ENCODE measurements around the gene ACTA2. TPM values are rescaled to one million over a fixed set of nuclear protein-coding genes. Genes with fewer than 3 reads are reported as not detected.

Gene ACTA2
- total and polyA plus RNA-seq, 2 donors (not counting 1 experiment from before 2014, with no cell fraction given), result 1.8 to 3.7 TPM

- CTCF ChIA-PET, result interaction anchor here (0.6 to 2.9 kb wide), 5 partner anchors 36 to 97 kb away, joined by 4 to 12 read pairs (median 5); no protein-coding TSS in a partner anchor
Observed at GRCh38 chr10:88994019-88994418, 41.4 kb upstream of the ACTA2 start.

More at GRCh38 chr10:88994019-88994418, 41.4 kb upstream of the ACTA2 start:
- Histone ChIP-seq H4K20me1 (ENCODE audit: control insufficient read depth, insufficient read depth, low read length, poor library complexity, severe bottlenecking) (no peaks in the 10 kb centered on the region), H3K4me3 (ENCODE audit: control extremely low read depth in 1 of 5, extremely low read depth in 1 of 5, insufficient read depth in 1 of 5, low read depth in 2 of 5, low read length in 4 of 5) (no peak overlapping the region), H3K4me1 (ENCODE audit: control insufficient read depth in 2 of 2, insufficient read depth in 2 of 2, low read length in 2 of 2) (peaks cover 24 to 38% of the 10 kb centered on the region in 2 donors), H3K27me3 (replicated peaks in 1 of 4; ENCODE audit: control extremely low read depth in 1 of 4, control insufficient read depth in 3 of 4, insufficient read depth in 4 of 4, low read length in 3 of 4) (no peaks in the 10 kb centered on the region), H3K36me3 (replicated peaks in 1 of 2; ENCODE audit: control extremely low read depth in 1 of 2, control insufficient read depth in 1 of 2, extremely low read depth in 1 of 2, insufficient read depth in 2 of 2, low read length in 1 of 2) (no peaks in the 10 kb centered on the region), H3K27ac (ENCODE audit: low read length in 2 of 2) (peak overlapping the region; percentile 9 to 57), H3K4me2 (replicated peaks; ENCODE audit: low read depth, low read length, poor library complexity, severe bottlenecking) (peak overlapping the region; percentile 34), H3K9me3 (ENCODE audit: control extremely low read depth in 1 of 3, control insufficient read depth in 2 of 3, insufficient read depth in 1 of 3, low read length in 2 of 3) (no peaks in the 10 kb centered on the region), H3K9ac (ENCODE audit: low read length) (no peak overlapping the region), H3K79me2 (ENCODE audit: control insufficient read depth, insufficient read depth, low read length) (peaks cover 23% of the 10 kb centered on the region), H2AFZ (ENCODE audit: insufficient read depth, low read depth, low read length, poor library complexity, severe bottlenecking) (no peak overlapping the region)
- POLR2A ChIA-PET, result interaction anchor here (0.5 kb wide), 1 partner anchor 102 kb away, joined by 3 read pairs; no protein-coding TSS in a partner anchor
- H3K4me3 Mint-ChIP-seq, result peak overlapping the region; percentile 49
- peak; percentile 45 for DNase-seq
- no peaks in the 10 kb centered on the region for H3K27me3 Mint-ChIP-seq
- no peaks in the 10 kb centered on the region for H3K9me3 Mint-ChIP-seq (ENCODE audit: insufficient read depth)
- no CpG with 5 or more reads among the region's 1 CpG for WGBS (ENCODE audit: insufficient coverage)
- H3K27ac Mint-ChIP-seq, result no peak overlapping the region
- TF ChIP-seq EZH2 (IDR thresholded peaks at IDR 0.05; ENCODE audit: borderline replicate concordance, insufficient read depth, low read depth, low read length, poor library complexity, severe bottlenecking) (no peak), CTCF (IDR thresholded peaks at IDR 0.05) (no peak)
- intact Hi-C loops (cut with micrococcal nuclease), result loop anchor here (5.0 to 10.0 kb wide), 3 partner anchors 33 to 711 kb away; partner anchors contain the start of gene KIF20B
- ATAC-seq (ENCODE audit: low read depth), result no peak
- peaks cover 55% of the 10 kb centered on the region for H3K4me1 Mint-ChIP-seq
